ENCODE measurements around the gene GRID2. TPM values are rescaled to one million over a fixed set of nuclear protein-coding genes. Genes with fewer than 3 reads are reported as not detected.
A peak's percentile ranks its signal among the peaks of the same experiment; 100 is the strongest.

The GRID2 gene
- total RNA-seq, 1 donor from 2014 or later, result 0.17 TPM

DNA sequence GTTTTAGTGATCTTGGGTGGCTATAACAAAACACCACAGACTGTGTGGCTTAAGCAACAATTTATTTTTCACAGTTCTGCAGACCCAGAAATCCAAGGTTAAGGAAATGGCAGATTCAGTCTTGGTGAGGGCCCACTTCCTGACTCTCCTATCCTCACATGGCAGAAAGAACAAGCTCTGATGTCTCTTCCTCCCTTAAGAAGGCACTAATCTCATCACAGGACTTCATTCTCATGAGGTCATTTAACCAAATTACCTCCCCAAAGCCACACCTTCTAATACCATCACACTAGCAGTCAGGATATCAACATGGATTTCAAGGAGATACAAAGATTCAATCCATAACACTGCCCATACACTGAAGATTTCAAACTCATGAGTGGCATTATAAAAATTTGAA is 350.3 kb downstream of the GRID2 start:
- Histone ChIP-seq H3K79me2 (ENCODE audit: low read depth) (no peaks in the 10 kb centered on the region), H3K9me3 (ENCODE audit: low read depth) (no peaks in the 10 kb centered on the region), H4K20me1 (ENCODE audit: low read depth) (no peaks in the 10 kb centered on the region), H3K4me1 (no peaks in the 10 kb centered on the region), H3K27me3 (no peaks in the 10 kb centered on the region), H3F3A (ENCODE audit: low read depth) (no peaks in the 10 kb centered on the region), H3K9ac (no peak overlapping the region), H3K4me3 (no peak overlapping the region), H3K27ac (no peak overlapping the region), H3K4me2 (no peak overlapping the region), H2AFZ (replicated peaks) (no peak overlapping the region), H3K36me3 (no peaks in the 10 kb centered on the region)
- Mint-ChIP-seq H3K27ac (no peak overlapping the region), H3K9me3 (peaks cover 2% of the 10 kb centered on the region), H3K36me3 (no peaks in the 10 kb centered on the region), H3K27me3 (ENCODE audit: insufficient read depth, low read depth) (peaks cover 2% of the 10 kb centered on the region), H3K4me1 (peaks cover 2% of the 10 kb centered on the region), H3K4me3 (no peak overlapping the region)
- no peak for DNase-seq (ENCODE audit: low spot score)
- no peak for TF ChIP-seq EZH2 (IDR thresholded peaks at IDR 0.05)
- no peak for TF ChIP-seq EZH2phosphoT487 (IDR thresholded peaks at IDR 0.05)
- TF ChIP-seq, protein P1, sequence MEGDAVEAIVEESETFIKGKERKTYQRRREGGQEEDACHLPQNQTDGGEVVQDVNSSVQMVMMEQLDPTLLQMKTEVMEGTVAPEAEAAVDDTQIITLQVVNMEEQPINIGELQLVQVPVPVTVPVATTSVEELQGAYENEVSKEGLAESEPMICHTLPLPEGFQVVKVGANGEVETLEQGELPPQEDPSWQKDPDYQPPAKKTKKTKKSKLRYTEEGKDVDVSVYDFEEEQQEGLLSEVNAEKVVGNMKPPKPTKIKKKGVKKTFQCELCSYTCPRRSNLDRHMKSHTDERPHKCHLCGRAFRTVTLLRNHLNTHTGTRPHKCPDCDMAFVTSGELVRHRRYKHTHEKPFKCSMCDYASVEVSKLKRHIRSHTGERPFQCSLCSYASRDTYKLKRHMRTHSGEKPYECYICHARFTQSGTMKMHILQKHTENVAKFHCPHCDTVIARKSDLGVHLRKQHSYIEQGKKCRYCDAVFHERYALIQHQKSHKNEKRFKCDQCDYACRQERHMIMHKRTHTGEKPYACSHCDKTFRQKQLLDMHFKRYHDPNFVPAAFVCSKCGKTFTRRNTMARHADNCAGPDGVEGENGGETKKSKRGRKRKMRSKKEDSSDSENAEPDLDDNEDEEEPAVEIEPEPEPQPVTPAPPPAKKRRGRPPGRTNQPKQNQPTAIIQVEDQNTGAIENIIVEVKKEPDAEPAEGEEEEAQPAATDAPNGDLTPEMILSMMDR (IDR thresholded peaks at IDR 0.05), result no peak

DNA sequence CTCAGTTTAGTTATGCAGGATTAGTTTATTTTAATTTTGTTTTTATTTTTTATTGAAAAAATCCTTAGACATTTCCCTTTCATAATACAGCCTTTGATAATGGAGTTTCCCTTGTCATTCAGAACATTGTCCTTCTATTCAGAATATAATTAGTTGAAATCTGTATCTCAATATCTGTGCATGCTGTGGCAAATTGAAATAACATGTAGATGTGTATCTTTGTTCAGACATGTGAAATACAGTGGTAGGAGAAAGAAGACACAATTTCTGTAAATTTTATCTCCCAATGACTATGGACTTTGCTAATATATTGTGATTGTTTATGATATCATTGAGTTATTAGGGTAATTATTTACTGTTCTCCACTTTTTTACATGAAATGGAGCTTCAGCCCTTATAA is 353.9 kb downstream of the GRID2 start:
- peaks cover 2% of the 10 kb centered on the region for H3K9me3 Mint-ChIP-seq
- TF ChIP-seq EZH2 (IDR thresholded peaks at IDR 0.05) (no peak), EZH2phosphoT487 (IDR thresholded peaks at IDR 0.05) (no peak)
- TF ChIP-seq, protein P1 (IDR thresholded peaks at IDR 0.05), result no peak
- H3K4me3 Mint-ChIP-seq, result no peak overlapping the region

DNA sequence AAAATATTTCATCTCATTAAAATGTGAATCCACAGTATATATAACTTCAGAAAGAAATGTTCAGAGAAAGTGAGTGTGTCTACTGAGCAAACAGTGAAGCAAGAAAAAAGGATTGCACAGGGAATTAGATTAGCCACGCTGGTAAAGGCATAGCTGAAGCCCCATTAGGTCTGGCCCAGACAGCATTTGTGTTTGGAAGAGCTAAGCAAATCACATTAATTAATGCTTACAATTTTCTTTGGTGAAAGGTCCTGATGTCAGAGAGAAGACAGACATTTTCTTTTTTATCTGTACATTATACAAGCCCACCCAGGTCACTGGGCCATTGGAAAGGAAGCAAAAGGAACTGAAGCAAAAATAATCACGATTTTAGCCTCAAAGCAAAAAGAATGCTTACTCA is 354.6 kb downstream of the GRID2 start:
- Histone ChIP-seq H3K27ac (no peak overlapping the region), H3K4me2 (no peak overlapping the region), H3K9ac (no peak overlapping the region), H4K20me1 (ENCODE audit: low read depth) (no peaks in the 10 kb centered on the region), H3K4me1 (no peaks in the 10 kb centered on the region), H3K27me3 (no peaks in the 10 kb centered on the region), H3K36me3 (no peaks in the 10 kb centered on the region), H3K9me3 (ENCODE audit: low read depth) (no peaks in the 10 kb centered on the region), H3K4me3 (no peak overlapping the region), H3K79me2 (ENCODE audit: low read depth) (no peaks in the 10 kb centered on the region), H2AFZ (replicated peaks) (no peak overlapping the region), H3F3A (ENCODE audit: low read depth) (no peaks in the 10 kb centered on the region)
- DNase-seq (ENCODE audit: low spot score), result peak; percentile 4
- Mint-ChIP-seq H3K9me3 (peaks cover 2% of the 10 kb centered on the region), H3K4me1 (peaks cover 2% of the 10 kb centered on the region), H3K36me3 (no peaks in the 10 kb centered on the region), H3K27ac (no peak overlapping the region), H3K27me3 (ENCODE audit: insufficient read depth, low read depth) (no peaks in the 10 kb centered on the region), H3K4me3 (no peak overlapping the region)
- TF ChIP-seq EZH2phosphoT487 (IDR thresholded peaks at IDR 0.05), result no peak
- TF ChIP-seq EZH2 (IDR thresholded peaks at IDR 0.05), result no peak
- TF ChIP-seq, protein P1 (IDR thresholded peaks at IDR 0.05), result no peak

More for the DNA sequence above, 353.9 kb downstream of the GRID2 start:
- Histone ChIP-seq H3K4me1 (no peaks in the 10 kb centered on the region), H3K27ac (no peak overlapping the region), H2AFZ (replicated peaks) (no peak overlapping the region), H3K4me3 (no peak overlapping the region), H3K4me2 (no peak overlapping the region), H3F3A (ENCODE audit: low read depth) (no peaks in the 10 kb centered on the region), H3K9ac (no peak overlapping the region), H3K79me2 (ENCODE audit: low read depth) (no peaks in the 10 kb centered on the region), H3K36me3 (no peaks in the 10 kb centered on the region), H3K9me3 (ENCODE audit: low read depth) (no peaks in the 10 kb centered on the region), H4K20me1 (ENCODE audit: low read depth) (no peaks in the 10 kb centered on the region), H3K27me3 (no peaks in the 10 kb centered on the region)
- Mint-ChIP-seq H3K27ac (no peak overlapping the region), H3K4me1 (peaks cover 2% of the 10 kb centered on the region), H3K27me3 (ENCODE audit: insufficient read depth, low read depth) (no peaks in the 10 kb centered on the region), H3K36me3 (no peaks in the 10 kb centered on the region)
- DNase-seq (ENCODE audit: low spot score), result no peak
